ENCODE data around the gene CYP4X1. TPM values are rescaled to one million over a fixed set of nuclear protein-coding genes. Genes with fewer than 3 reads are reported as not detected.
A peak's percentile ranks its signal among the peaks of the same experiment; 100 is the strongest.

The CYP4X1 gene
- total and polyA plus RNA-seq, 9 of the 15 experiments (the other 6 are each of a cell fraction or from before 2014, with no cell fraction given), result 0.03 to 0.17 (median 0.06) TPM; not detected in 6

GRCh38 chr1:47002211-47002610 is 21.3 kb upstream of the CYP4X1 start:
- TF ChIP-seq CBX2 (IDR thresholded peaks at IDR 0.05; ENCODE audit: insufficient read depth, low read length, poor library complexity, severe bottlenecking) (no peak), ZNF175 (CRISPR knock-in tag; IDR thresholded peaks at IDR 0.05; ENCODE audit: low read depth) (no peak), PKNOX1 (IDR thresholded peaks at IDR 0.05) (peak; percentile 89), PRMT5 (CRISPR knock-in tag; IDR thresholded peaks at IDR 0.05) (no peak), FUS (optimal IDR thresholded peaks at IDR 0.05; ENCODE audit: low read depth, low read length) (no peak), CC2D1A (IDR thresholded peaks at IDR 0.05) (no peak), MEIS2 (IDR thresholded peaks at IDR 0.05; ENCODE audit: partially characterized antibody) (peak; percentile 10), PPARD (CRISPR knock-in tag; IDR thresholded peaks at IDR 0.05) (no peak), ETV5 (CRISPR knock-in tag; IDR thresholded peaks at IDR 0.05; ENCODE audit: low read depth) (no peak), PBX2 (CRISPR knock-in tag; IDR thresholded peaks at IDR 0.05; ENCODE audit: low read depth) (0 out of 2 replicates have a peak, but pooled peaks have one; percentile 25), PBX2 (tag; conservative IDR thresholded peaks at IDR 0.05; ENCODE audit: low read depth) (0 out of 2 replicates have a peak, but pooled peaks have one; percentile 34), RB1 (IDR thresholded peaks at IDR 0.05; ENCODE audit: low read depth) (no peak), CTCF (IDR thresholded peaks at IDR 0.05 in 2 of 3, conservative IDR thresholded peaks at IDR 0.05 in 1 of 3; ENCODE audit: insufficient read depth in 2 of 3, low read depth in 1 of 3, low read length in 3 of 3) (peak; percentile 43 to 63 (median 46); a peak in 4 of 6 replicates), MCM3 (IDR thresholded peaks at IDR 0.05) (no peak), RAD21 (CRISPR knock-in tag; conservative IDR thresholded peaks at IDR 0.05 in 1 of 2, IDR thresholded peaks at IDR 0.05 in 1 of 2) (peak in 1 of 2 experiments; percentile 32; a peak in 2 of 4 replicates)
- in situ Hi-C loops (cut with MboI) (no loop called here), intact Hi-C loops (cut with micrococcal nuclease) (no loop called here)
- CTCF ChIA-PET (ENCODE audit: low intra/inter-chr PET ratio), result no interaction called here
- H4K20me1 ChIP-seq (replicated peaks; ENCODE audit: control insufficient read depth, insufficient read depth, low read length), result no peaks in the 10 kb centered on the region
- H3K79me2 ChIP-seq (ENCODE audit: control insufficient read depth, insufficient read depth, low read length), result no peaks in the 10 kb centered on the region
- no peaks in the 10 kb centered on the region for H3K36me3 ChIP-seq (ENCODE audit: control insufficient read depth, insufficient read depth, low read length)
- POLR2A ChIA-PET, result no interaction called here
- ATAC-seq, result peak; percentile 73; the same call in 2 of the 3 replicates
- 0% methylated on average over 1 of the region's 1 CpG for WGBS (ENCODE audit: insufficient coverage, low coverage, missing lambda C conversion rate)
- DNase-seq (ENCODE audit: extremely low read depth in 1 of 4, low spot score in 3 of 4), result peak in 3 of 4 experiments; percentile 10 to 31 (median 28)
- peaks cover 4 to 17% of the 10 kb centered on the region in 2 experiments; a peak in 3 of 5 replicates for H3K27me3 ChIP-seq (ENCODE audit: control insufficient read depth in 2 of 2, insufficient read depth in 2 of 2, low read length in 2 of 2)
- no peak overlapping the region for H3K27ac ChIP-seq (ENCODE audit: extremely low read depth, low read depth, low read length)
- no peak overlapping the region for H3K4me2 ChIP-seq (ENCODE audit: insufficient read depth, low read length)
- no peak overlapping the region for H2AFZ ChIP-seq (ENCODE audit: low read depth, low read length)
- H3K9me3 ChIP-seq (replicated peaks; ENCODE audit: control insufficient read depth, insufficient read depth, low read depth, low read length), result no peaks in the 10 kb centered on the region
- no TSS peak for BruUV-seq (replicated peaks)
- peak; percentile 54 for FAIRE-seq
- no peak overlapping the region for H3K4me3 ChIP-seq
- no peaks in the 10 kb centered on the region for H3K4me1 ChIP-seq (replicated peaks in 1 of 2; ENCODE audit: control insufficient read depth in 2 of 2, insufficient read depth in 2 of 2, low read length in 2 of 2)
- no peak overlapping the region for H3K9ac ChIP-seq (ENCODE audit: insufficient read depth in 1 of 2, low read depth in 2 of 2, low read length in 2 of 2)
- no peaks in the 10 kb centered on the region for H3K9me1 ChIP-seq (ENCODE audit: control insufficient read depth, insufficient read depth, low read length)
